HG03565 (cell line): ENCODE measurements around the gene MZB1.
"Not testable (repeated sequence)": the region's sequence is repeated elsewhere in the genome, so short reads cannot be mapped to it uniquely, and the experiment has no call there.

Experiments used
- ATAC-seq: cut with Tn5 transposase; IDR thresholded peaks from one replicate; pipeline ENCODE4 v1.9.1; 2021; ENCODE audit warnings: mild to moderate bottlenecking, moderate library complexity; ENCODE audit not compliant: unreplicated experiment

Gene MZB1

DNA sequence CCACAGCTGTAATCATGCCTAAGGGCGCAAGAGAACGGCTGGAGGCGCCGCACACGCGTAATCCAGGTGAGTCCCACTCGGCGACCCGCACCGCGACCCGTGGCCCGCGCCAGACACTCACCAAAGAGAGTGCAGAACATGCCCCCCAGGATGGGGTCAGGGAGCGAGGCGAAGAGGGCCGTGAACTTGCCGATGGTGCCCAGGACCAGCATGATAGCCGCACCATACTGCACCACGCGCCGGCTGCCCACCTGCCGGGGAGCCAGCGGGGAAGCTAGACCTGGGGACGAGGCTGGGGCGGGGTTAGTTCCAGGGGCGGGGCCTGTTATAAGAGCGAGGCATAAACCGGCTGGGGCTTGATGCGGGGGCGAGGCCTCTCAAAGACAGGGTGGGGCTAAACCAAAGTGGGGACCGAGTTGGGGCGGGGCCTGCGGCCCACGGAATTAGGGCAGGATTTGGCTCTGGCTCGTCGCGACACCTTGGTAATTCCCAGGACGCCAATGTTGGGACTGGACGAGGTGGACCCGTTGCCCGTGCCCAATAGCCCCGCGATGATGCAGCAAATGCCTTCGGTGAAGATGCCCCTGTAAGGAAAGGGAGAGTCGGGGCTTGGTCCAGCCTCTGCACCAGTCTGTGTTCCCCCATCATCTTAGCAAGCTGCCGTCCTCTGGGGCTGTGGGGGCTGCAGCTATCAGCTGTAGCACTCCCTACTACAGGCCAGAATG is 11.4 kb downstream of the MZB1 start:
- ATAC-seq: no peak

DNA sequence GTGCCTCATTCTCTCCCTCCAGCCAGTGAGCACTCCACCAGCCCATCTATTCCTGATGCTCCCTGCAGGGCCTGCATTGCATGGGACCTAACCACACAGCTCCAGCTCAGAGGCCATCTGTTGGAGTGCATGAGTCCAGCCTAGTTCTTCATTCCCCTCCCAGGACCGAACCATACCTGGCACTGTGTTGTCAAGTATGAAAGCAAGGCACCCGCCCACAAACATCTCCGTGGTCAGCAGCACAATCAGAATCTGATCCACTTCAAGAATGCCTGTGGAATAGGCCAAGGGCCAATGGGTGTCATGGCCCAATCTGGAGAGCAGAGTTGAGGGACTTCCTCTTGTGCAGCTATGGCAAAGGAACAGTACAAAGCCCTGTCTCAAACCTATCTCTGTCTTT is 12.5 kb downstream of the MZB1 start:
- ATAC-seq: no peak

DNA sequence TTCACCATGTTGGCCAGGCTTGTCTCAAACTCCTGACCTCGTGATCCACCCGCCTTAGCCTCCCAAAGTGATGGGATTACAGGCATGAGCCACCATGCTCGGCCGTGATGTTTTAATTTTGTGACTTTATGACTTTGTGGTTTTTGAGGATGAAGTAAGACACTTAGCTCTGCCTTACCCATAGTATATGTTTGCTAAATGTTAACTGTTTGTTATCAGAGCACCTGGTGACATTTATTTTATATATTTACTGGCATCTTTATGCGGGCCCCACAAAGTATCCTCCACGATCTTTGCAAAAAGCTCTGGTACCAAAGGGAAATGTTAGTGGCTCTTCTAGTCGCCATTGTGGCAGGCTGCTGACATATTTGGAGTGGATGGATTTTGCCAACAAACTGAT is 13.3 kb downstream of the MZB1 start:
- no peak for ATAC-seq

DNA sequence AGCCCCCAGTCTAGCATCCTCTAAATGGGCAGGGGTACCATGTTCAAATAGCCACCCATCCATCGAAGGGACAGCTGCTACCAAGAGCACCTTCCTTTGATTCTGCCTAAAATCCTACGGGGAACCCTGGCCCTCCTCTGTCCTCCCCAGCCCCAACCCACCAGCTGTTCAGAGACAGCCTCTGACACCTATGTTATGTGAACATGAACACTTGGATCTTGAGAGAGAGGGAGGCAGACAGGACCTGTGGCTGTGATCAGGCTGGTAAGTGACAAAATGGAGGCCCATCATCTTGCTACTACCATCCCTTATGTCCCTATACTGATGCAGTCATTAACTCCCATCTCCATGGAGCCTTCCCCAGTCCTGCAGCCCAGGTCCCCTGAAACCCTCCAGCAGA is 14.8 kb downstream of the MZB1 start:
- ATAC-seq: no peak

DNA sequence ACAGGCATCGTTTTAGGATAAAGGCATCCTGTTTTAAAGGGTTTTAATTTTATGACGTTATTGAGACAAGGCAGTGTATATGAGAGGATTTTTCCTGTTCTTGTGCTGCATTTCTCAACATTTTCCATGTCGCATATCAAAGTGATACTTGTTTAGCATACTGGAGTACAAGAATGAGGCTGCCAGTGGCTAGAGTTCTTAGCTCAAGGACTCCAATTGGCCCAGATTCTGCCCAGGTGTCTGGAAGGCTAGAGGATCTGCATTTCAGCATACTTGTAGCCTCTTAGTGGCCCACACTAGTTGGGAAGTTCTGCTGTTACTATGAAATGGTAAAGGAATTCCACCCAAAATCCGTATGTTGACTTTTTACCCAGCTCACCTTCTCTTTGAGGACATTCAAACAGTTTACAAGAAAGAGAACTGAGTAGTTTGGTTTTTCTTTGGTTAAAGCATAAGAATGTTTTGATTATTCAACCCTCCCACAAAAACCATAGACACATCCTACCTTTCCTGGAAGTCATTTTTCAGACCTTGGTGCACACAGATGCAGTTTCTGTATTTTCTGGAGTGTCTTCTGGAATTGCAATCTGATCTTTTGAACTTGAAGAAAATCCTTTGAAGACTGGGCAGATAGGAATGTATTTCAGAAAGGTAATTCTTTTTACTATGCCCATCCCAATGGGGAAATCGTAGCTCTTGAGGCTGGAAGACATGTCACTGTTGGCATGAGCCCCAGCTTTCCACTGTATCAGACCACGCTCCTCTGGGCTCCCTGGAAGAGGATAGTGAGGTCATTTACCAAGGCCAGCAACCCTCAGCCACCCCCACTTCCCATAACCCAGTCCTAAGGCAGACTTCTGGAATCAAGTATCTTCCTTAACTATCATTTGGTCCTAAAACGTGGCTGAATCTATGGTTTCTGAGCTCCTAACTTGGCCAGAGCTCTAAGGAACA is 18.0 kb downstream of the MZB1 start:
- no peak for ATAC-seq

DNA sequence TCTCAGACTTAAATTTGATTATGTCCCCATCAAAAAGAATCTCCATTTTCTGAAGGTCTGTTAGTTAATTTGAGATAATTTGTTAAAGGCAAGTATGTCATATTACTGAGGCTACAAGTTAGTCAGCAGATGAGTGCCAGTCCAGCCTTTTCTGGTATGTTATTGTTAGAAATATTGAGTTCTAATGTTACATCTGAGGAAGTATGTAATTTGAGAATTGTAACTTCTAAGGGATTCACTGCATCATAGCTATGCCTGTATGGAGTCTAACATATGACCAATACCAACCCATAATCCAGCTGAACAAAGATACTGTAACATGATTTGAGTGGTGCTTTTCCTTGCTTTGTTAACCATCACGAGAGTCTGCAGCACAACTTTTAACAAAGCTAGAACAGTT is 20.5 kb downstream of the MZB1 start:
- no peak for ATAC-seq

DNA sequence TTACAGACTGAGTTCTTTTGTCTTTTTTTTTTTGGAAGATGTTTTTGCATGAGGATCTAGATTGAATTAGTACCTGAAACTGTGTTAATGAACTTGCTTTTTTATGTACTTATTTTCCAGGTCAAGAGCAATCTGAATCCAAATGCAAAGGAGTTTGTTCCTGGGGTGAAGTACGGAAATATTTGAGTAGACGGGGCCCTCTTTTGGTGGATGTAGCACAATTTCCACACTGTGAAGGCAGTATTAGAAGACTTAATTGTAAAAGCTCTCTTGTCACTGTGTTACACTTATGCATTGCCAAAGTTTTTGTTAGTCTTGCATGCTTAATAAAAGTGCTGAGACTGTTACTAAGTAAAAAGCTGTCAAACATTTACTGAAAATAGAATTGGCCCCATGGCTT is 21.1 kb downstream of the MZB1 start:
- ATAC-seq: no peak

DNA sequence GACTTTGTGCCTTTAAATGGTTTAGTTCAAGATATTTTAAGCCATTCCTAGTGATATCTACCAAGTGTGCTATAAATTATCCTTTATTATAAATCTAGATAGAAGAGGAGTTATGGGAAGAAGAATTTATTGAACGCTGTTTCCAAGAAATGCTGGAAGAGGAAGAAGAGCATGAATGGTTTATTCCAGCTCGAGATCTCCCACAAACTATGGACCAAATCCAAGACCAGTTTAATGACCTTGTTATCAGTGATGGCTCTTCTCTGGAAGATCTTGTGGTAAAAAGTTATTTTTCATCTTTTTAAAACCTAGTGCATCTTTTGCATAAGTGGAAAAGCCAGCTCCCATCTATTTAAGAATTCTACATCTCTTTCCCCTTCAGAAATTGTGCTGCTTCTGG is 25.2 kb downstream of the MZB1 start:
- ATAC-seq: no peak

DNA sequence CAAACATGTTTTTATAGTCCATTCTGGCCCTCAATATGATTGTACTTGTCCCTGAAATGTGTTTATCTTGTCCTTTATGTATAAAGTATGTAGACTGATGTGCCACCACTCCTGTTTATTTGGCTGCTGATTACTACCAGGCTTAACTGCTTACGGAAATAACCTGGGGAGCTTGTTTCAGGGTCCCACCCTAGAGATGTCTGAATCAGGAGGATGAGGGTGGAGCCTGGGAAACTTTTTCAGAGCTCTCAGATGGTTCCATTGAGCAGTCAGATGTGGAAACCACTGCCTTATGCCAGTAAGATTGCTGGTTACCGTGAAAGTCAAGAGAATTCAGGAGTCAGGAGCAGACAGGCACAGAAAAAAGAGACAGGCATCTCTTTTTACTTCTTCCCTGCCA is 25.8 kb downstream of the MZB1 start:
- ATAC-seq: no peak

DNA sequence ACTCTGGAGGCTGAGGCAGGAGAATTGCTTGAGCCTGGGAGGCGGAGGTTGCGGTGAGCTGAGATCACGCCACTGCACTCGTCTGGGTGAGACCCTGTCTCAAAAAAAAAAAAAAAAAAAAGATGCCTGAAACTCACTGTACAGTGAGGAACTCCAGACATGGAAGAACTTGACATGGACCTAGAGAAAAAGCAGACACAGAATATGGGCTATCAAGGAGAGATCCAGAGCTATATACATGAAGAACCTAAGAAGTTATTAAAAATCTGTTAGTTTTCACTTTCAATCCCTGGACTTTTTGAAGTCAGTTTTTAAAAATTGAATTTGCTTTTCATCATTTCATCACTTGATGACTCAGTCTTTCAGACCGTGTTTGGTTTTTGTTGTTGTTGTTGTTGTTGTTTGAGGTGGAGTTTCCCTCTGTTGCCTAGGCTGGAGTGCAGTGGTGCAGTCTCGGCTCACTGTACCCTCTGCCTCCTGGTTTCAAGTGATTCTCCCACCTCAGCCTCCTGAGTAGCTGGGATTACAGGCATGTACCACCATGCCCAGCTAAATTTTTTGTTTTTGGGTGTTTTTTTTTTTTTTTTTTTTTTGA is 27.8 kb downstream of the MZB1 start:
- no peak for ATAC-seq

DNA sequence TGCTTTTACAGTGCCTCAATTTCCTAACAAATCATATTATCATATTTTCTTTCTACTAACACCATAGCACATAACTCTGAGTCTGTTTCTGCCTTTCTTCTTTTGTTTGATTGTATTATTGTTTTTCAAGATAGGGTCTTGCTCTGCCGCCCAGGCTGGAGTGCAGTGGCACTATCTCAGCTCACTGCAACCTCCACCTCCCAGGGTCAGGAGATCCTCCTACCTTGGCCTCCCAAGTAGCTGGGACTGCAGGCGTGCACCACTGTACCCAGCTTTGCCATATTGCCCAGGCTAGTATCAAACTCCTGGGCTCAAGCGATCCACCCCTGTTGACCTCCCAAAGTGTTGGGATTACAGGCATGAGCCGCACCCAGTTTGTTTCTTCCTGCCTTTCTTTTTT is 29.3 kb downstream of the MZB1 start:
- no peak for ATAC-seq

DNA sequence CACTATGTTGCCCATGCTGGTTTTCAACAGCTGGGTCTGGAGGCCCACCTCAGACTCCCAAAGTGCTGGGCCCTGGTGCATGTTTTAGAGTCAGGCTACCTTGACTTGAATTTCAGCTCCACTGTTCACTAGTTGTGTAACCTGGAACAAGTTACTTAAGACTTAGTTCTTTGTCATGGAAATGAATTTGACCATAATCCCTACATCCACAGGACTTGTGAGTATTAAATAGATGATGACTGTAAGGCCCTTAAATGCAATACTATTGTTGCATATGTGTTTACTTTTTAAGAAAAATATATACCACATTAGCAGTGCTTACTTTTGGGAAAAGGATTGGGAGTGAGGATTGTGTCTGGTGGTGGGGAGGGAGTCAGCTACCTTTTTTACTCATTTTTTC is 31.6 kb downstream of the MZB1 start:
- ATAC-seq: no peak

DNA sequence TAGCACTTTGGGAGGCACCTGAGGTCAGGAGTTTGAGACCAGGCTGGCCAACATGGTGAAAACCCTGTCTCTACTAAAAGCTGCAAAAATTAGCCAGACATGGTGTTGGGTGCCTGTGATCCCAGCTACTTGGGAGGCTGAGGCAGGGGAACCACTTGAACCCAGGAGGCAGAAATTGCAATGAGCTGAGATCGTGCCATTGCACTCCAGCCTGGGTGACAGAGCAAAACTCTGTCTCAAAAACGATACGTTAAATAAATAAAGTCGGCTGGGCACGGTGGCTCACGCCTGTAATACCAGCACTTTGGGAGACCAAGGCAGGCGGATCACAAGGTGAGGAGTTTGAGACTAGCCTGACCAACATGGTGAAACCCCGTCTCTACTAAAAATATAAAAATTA is 33.8 kb downstream of the MZB1 start:
- not testable (repeated sequence) for ATAC-seq

DNA sequence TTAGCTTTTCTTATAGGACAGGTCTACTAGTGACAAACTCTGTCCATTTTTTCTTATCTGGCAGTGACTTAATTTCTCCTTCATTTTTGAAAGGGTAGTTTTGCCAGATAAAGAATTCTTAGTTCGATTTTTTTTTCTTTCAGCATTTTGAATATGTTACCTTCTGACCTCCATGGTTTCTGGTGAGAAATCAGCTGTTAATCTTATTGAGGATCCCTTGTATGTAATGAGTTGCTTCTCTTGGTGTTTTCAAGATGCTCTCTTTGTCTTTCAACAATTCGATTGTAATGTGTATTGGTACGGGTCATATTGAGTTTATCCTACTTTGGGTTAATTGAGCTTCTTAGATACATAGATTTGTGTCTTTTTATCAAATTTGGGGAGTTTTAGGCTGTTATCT is 35.5 kb downstream of the MZB1 start:
- ATAC-seq: no peak

DNA sequence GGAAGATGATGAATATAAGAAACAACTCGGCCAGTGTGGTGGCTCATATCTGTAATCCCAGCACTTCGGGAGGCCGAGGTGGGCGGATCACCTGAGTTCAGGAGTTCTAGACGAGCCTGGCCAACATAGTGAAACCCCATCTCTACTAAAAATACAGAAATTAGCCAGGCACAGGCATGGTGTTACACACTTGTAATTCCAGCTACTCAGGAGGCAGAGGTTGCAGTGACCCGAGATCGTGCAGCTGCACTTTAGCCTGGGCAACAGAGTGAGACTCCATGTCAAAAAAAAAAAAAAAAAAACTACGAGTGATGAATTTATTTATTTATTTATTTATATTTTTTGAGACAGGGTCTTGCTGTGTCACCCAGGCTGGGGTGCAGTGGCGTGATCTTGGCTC is 41.9 kb downstream of the MZB1 start:
- ATAC-seq: not testable (repeated sequence)

DNA sequence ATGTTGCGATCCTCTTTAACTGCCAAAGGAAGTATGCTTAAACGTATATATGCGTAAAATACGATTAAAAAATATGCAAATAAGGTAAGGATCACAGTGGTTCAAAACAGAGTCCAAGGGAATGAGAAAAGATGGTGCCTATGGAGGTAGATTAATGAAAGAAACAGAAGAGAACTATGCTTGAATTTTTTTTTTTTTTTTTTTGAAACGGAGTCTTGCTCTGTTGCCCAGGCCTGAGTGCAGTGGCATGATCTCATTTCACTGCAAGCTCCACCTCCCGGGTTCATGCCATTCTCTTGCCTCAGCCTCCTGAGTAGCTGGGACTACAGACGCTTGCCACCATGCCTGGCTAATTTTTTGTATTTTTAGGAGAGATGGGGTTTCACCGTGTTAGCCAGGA is 44.3 kb downstream of the MZB1 start:
- ATAC-seq: not testable (repeated sequence)

DNA sequence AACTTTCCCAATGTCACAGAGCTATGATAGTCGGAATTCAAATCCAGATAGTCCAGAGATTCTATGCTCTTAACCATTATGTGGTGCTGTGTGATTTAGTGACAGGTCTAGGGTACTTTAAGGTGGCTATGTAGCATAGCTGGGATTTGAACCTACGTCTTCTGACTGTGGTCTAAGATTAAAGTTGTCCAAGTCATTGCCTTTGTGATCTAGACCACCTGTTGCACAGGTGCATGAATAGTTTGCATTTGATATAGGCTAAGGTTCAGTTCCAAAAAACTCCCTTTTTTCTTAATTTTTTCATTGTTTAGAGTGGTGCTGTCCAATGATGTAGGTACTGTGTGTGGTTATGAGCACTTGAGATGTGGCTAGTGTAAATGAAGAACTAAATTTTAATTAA is 45.5 kb downstream of the MZB1 start:
- no peak for ATAC-seq

DNA sequence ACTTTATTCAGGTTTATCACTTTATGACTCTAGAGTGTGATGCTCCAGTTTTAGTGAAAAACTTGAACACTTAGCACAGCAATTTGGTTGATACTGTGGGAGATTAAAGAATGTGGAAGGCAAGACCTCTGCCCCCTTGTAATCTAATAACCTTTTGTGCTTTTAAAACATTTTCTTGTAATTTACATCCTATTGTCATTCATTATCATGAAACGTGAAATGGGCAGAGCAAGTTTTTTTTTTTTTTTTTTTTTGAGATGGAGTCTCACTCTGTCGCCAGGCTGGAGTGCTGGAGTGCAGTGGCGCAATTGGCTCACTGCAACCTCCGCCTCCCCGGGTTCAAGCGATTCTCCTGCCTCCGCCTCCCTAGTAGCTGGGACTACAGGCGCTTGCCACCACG is 46.2 kb downstream of the MZB1 start:
- ATAC-seq: no peak

DNA sequence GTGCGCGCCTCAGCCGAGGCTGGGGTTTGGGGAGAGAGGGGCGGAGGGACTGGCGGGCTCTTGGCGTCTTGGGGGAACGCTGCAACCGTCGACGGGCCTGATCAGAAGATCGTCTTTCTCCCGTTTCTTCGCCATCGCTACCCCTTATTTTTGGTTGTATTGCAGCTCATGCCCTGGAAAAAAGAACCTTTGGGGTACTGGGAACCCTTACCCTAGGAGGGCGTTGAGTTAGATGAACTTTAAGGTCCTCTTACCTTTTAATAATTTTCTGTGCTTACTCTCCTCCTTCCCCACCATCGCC is 47.3 kb downstream of the MZB1 start:
- ATAC-seq: no peak

DNA sequence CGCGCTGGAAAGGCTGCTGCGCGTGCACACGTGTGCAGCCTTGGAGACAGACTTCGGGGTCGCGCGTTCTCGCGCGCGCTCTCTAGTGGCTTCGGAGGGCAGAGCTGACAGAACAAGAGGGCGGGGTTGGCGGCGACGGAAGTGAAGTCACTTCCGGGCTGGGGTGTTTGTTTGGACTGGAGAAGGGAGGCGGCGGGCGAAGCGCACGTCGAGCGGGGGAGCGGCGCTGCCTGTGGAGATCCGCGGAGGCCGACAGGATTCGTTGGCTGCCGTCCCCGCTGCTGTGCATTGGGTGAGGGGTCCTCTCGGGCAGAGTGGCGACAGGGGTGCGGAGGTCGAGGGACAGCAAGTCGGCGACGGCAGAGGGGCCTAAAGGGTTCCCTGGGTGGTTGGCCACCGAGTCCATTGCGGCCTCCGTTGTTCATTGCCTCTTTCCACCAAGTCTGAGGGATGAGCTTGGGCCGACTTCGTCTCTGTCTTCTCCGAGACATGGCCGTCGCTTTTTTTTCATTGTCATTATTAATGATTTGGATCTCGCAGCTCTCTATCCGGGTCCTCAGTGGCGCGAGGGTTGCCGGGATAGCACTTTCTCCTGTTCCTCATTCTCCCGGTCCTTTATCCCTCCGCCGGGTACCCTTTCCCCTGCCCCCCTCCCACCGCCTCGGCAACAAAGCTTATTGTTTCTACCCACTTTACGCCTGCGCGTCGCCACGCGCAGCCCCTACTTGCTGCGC is 47.9 kb downstream of the MZB1 start, which contains the start of gene PAIP2:
PAIP2 (plus strand) TSS at position 166 of the 734 bp plus-strand sequence. CDS start 21,931 bp downstream, outside the sequence.
- ATAC-seq: peak; percentile 86

DNA sequence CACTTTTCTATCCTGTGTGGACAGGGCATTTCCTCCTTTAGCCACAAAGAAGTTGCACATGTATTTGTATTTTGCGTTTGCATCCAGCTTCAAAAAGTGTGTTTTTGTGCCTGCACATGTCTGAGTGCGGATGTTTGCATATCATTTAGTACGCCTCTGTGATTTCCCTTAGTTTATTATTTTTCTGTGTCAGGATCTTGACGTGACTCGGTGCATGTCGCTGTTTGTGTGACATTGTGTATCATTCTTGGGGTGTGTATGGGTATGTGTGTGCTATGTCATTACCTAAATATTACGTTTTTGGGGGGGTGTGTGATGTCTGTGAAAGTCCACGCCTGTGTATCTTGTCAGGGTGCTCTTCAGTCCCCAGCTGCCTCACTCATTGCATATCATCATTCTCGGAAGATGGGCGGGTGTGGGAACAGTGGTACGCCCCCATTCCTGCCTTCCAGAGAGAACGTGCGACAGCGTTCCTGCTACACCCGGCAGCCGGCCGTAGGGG is 48.5 kb downstream of the MZB1 start:
- no peak for ATAC-seq
